Measurements from ENCODE around the gene UBE2D2. TPM values are rescaled to one million over a fixed set of nuclear protein-coding genes. Genes with fewer than 3 reads are reported as not detected.
"Not testable (repeated sequence)": the region's sequence is repeated elsewhere in the genome, so short reads cannot be mapped to it uniquely, and the experiment has no call there.

UBE2D2 gene
- total RNA-seq, 1 experiment from 2014 or later, result 115 TPM

DNA sequence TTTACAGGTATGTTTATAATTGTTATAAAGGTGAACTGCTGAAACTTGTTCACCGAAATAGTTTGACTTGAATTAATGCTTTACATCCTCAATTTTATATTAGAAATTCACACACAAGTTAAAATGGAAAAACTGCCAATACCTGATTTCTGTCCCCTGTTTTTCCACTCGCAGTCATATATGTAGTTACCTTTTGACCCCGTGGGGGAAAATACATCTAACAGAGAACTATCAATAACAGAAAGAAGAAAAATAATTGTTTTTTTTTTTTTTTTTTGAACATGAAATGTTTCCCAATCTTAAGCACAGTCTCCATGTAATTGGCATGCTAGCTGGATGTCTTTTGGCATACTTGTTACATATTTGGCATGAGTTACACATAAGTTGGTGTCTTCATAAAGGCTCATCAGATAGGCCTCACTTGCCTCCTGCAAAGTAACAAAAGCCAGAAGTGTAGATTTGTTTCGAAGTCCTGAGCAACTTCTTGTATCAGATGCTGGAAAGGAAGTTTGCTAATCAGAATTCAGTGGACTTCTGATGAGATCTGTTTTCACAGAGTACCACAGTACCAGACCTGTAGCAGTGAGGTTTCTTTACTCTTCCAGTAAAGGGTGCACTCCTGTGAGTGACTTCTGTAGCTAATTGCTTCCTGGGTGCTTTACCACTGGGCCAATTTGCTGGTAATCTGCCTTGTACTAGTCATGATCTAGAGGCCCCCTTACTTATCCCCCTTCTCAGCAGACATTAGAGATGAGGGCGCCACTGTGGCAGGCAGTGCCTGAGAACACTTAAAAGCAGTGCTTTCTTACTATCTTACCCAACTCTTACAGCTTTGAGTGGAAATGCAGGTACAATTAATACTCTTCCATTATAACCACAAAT lies 50.8 kb downstream of the UBE2D2 start:
- Histone ChIP-seq H3K4me2 (no peak overlapping the region), H3K4me3 (no peak overlapping the region), H3K9me3 (ENCODE audit: insufficient read depth, low read depth) (no peaks in the 10 kb centered on the region), H3K36me3 (ENCODE audit: low read depth) (peaks cover 14% of the 10 kb centered on the region), H3K9me2 (ENCODE audit: insufficient read depth) (no peaks in the 10 kb centered on the region), H2AFZ (no peak overlapping the region), H3F3A (ENCODE audit: insufficient read depth, low read depth) (peaks cover 5% of the 10 kb centered on the region; the same call in 1 of the 2 replicates), H3K27me3 (ENCODE audit: insufficient read depth, low read depth) (no peaks in the 10 kb centered on the region), H3K27ac (no peak overlapping the region), H4K20me1 (ENCODE audit: insufficient read depth) (peaks cover 21% of the 10 kb centered on the region), H3K79me2 (ENCODE audit: low read depth) (peaks cover 28% of the 10 kb centered on the region), H3K4me1 (replicated peaks; ENCODE audit: insufficient read depth) (no peaks in the 10 kb centered on the region)
- POLR2A ChIA-PET (ENCODE audit: unreplicated experiment), result no interaction called here
- CTCF ChIA-PET, result no interaction called here
- BruUV-seq (replicated peaks), result no TSS peak
- DNase-seq, result no peak
- no peak for TF ChIP-seq EZH2 (IDR thresholded peaks at IDR 0.05; ENCODE audit: low read depth)
- TF ChIP-seq, protein P1, sequence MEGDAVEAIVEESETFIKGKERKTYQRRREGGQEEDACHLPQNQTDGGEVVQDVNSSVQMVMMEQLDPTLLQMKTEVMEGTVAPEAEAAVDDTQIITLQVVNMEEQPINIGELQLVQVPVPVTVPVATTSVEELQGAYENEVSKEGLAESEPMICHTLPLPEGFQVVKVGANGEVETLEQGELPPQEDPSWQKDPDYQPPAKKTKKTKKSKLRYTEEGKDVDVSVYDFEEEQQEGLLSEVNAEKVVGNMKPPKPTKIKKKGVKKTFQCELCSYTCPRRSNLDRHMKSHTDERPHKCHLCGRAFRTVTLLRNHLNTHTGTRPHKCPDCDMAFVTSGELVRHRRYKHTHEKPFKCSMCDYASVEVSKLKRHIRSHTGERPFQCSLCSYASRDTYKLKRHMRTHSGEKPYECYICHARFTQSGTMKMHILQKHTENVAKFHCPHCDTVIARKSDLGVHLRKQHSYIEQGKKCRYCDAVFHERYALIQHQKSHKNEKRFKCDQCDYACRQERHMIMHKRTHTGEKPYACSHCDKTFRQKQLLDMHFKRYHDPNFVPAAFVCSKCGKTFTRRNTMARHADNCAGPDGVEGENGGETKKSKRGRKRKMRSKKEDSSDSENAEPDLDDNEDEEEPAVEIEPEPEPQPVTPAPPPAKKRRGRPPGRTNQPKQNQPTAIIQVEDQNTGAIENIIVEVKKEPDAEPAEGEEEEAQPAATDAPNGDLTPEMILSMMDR (conservative IDR thresholded peaks at IDR 0.05), result no peak
- intact Hi-C loops (cut with micrococcal nuclease; ENCODE audit: unreplicated experiment), result no loop called here

DNA sequence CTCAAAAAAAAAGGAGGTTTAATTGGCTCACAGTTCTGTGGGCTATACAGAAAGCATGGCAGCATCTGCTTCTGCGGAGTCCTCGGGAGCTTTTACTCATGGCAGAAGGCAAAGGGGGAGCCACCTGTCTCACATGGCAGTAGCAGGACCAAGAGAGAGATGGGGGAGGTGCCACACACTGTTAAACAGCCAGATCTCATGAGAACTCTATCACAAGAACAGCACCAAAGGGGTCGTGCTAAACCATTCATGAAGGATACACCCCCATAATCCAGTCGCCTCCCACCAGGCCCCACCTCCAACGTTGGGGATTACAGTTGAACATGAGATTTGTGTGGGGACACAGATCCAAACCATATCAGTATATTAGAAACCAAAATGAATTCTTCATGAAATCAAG lies 58.7 kb downstream of the UBE2D2 start:
- H3K36me3 ChIP-seq (ENCODE audit: low read depth), result peaks cover 4% of the 10 kb centered on the region
- H3K9me2 ChIP-seq (ENCODE audit: insufficient read depth), result no peaks in the 10 kb centered on the region
- H4K20me1 ChIP-seq (ENCODE audit: insufficient read depth), result peaks cover 3% of the 10 kb centered on the region; the same call in 1 of the 2 replicates
- H3K9me3 ChIP-seq (ENCODE audit: insufficient read depth, low read depth), result no peaks in the 10 kb centered on the region
- no peak overlapping the region for H2AFZ ChIP-seq
- intact Hi-C loops (cut with micrococcal nuclease; ENCODE audit: unreplicated experiment), result no loop called here
- ChIA-PET CTCF (interaction anchor here (0.7 kb wide), 1 partner anchor 192 kb away, joined by 4 read pairs; no protein-coding TSS in a partner anchor), POLR2A (ENCODE audit: unreplicated experiment) (interaction anchor here (0.6 kb wide), 1 partner anchor 81 kb away, joined by 6 read pairs; no protein-coding TSS in a partner anchor)
- no peak for DNase-seq
- no peaks in the 10 kb centered on the region for H3K4me1 ChIP-seq (replicated peaks; ENCODE audit: insufficient read depth)
- BruUV-seq (replicated peaks), result no TSS peak
- H3K27ac ChIP-seq, result no peak overlapping the region
- H3K79me2 ChIP-seq (ENCODE audit: low read depth), result 0 out of 2 replicates have a peak, but pooled peaks cover 1% of the 10 kb centered on the region
- H3K27me3 ChIP-seq (ENCODE audit: insufficient read depth, low read depth), result no peaks in the 10 kb centered on the region
- H3F3A ChIP-seq (ENCODE audit: insufficient read depth, low read depth), result peaks cover 10% of the 10 kb centered on the region; the same call in 1 of the 2 replicates
- no peak overlapping the region for H3K4me2 ChIP-seq
- TF ChIP-seq, protein P1 (conservative IDR thresholded peaks at IDR 0.05), result no peak
- TF ChIP-seq EZH2 (IDR thresholded peaks at IDR 0.05; ENCODE audit: low read depth), result no peak
- no peak overlapping the region for H3K4me3 ChIP-seq

DNA sequence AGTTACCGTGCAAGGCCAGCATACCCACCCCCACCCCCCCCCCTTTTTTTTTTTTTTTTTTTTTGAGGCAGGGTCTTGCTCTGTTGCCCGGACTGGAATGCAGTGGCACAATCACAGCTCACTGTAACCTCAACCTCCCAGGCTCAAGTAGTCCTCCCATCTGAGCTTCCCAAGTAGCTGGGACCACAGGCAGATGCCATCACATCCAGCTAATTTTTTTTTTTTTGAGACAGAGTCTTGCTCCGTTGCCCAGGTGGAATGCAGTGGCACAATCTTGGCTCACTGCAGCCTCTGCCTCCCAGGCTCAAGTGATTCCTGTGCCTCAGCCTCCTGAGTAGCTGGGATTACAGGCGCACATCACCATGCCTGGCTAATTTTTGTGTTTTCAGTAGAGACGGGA lies 64.3 kb downstream of the UBE2D2 start:
- POLR2A ChIA-PET (ENCODE audit: unreplicated experiment); intact Hi-C loops (cut with micrococcal nuclease; ENCODE audit: unreplicated experiment): not testable (repeated sequence)
- peaks cover 23% of the 10 kb centered on the region for H3K36me3 ChIP-seq (ENCODE audit: low read depth)

More for the DNA sequence above, 64.3 kb downstream of the UBE2D2 start:
- H3K4me2 ChIP-seq; H3K27me3 ChIP-seq (ENCODE audit: insufficient read depth, low read depth); H3F3A ChIP-seq (ENCODE audit: insufficient read depth, low read depth); H4K20me1 ChIP-seq (ENCODE audit: insufficient read depth); H3K9me3 ChIP-seq (ENCODE audit: insufficient read depth, low read depth); H3K27ac ChIP-seq; H3K4me1 ChIP-seq (replicated peaks; ENCODE audit: insufficient read depth); BruUV-seq (replicated peaks); H3K4me3 ChIP-seq; CTCF ChIA-PET; DNase-seq; H2AFZ ChIP-seq; H3K9me2 ChIP-seq (ENCODE audit: insufficient read depth); H3K79me2 ChIP-seq (ENCODE audit: low read depth): not testable (repeated sequence)

Data from PC-9 (cell line).